DMS53 (cell line): ENCODE results near the gene MAPK10.
A peak's percentile ranks its signal among the peaks of the same experiment; 100 is the strongest.

Experiments
- DNase-seq: peaks from one replicate; lab custom pipeline; 2025; lab: John Stamatoyannopoulos, UW

MAPK10 gene

DNA sequence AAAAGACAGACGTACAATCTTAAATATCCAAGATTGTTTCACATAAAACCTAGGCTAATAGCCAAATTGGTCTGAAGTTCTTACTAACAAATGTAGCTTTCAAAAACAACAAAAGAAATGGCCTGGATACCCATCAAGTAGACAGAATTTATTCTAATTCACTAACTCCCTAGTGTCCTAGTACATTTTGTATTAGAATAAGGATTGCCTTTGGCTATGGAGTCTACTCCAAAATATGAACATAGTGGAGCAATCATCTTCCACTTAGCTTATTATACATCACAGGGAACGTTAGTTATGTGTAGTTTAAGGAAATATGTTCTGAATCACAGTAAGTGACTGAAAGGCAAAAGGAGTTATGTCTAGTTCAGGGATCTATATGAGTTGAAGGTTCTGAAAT lies 81.7 kb downstream of the MAPK10 start:
- no peak for DNase-seq

GRCh38 chr4:86274642-86275041 lies 85.2 kb downstream of the MAPK10 start:
- DNase-seq = no peak

DNA sequence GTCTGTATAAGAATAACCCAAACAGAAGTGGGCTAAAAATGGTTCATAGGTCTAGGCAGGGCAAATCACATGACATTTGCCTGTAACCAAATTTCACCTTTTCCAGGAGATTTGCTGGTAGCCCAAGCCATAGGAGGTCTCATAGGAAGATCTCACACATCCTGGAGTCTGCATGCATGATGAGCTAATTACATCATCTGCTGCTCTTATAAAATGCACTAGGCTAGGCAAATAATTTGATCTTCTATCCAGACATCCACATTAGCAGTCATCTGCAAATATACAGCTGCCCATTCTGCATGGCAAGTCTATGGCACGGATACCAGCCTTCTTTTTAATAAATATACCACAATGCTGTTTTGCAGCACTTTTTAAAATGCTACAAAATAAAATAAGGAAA lies 87.2 kb downstream of the MAPK10 start:
- no peak for DNase-seq

DNA sequence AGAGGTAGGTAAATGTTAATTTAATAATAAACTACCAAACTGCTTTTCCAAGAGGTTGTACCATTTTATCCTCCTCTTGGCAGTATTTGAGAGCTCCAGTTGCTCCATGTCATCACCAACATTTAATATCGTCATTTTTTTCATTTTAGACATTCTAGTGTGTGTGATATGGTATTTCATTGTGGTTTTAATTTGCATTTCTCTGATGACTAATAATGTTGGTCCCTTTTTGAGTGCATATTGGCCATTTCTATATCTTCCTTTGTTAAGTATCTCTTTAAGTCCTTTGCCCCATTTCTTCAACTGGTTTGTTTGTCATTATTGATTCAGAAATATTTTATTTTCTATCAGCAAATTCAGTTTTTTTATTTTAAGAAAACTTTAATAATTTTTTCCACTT lies 88.8 kb downstream of the MAPK10 start:
- no peak for DNase-seq

- no peak for DNase-seq
Observed at GRCh38 chr4:86269354-86269753, 90.5 kb downstream of the MAPK10 start.

GRCh38 chr4:86264241-86264640 lies 95.6 kb downstream of the MAPK10 start:
- no peak for DNase-seq

GRCh38 chr4:86261636-86262035 lies 98.2 kb downstream of the MAPK10 start:
- no peak for DNase-seq

DNA sequence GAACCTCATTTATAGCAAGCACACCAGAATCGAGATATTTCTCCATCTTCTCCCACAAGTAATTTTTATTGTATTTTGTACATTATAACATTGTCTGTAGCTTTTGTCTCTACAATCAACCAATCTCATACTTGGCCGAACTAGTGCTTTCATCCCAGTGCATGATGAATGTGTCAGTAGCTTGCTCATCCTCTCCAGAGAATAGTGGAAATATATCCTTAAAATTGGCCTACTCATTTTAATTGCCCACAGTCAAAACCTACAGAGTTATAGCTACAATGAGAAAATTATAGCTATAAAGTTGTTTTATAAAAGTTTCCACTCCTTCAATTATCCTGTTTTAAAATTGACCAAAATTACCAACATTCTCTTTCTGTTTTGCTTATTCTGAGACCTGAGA lies 103.8 kb downstream of the MAPK10 start:
- DNase-seq = no peak

DNA sequence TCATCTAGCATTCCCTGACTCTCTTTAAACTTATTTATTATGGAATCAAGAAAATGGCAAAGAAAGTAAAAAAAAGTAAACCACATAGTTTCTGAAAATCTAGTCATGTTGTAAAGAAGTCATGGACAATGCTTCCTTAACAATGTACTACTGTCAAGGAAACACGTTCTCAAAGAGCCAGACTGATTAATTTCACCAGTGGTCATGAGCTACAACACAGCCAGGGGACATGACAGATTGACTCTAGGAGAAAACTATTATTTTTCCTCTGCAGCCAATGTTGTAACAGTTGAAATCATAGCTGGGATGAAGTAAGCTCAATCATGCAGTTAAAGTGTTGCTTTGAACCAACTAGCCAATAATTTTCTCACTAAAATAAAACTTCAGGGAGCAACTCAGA lies 109.2 kb downstream of the MAPK10 start:
- DNase-seq = no peak

DNA sequence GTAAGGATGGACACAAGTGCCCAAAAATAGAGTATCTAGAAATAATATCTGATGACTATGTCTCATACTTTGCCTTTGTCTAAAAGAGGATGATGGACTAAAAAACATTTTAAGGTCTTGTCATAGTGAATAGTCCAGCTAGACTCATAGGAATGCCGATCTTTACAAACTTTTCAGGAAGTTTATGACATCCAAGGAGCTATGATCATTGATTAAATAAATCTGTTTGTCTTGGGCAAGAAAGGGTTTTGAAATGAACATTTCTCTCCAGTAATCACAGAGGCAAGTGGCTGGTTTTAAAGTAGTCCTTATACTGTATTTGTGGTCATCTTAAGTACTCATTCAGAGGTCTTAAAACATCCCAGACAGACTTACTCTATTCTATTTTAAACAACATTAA lies 109.8 kb downstream of the MAPK10 start:
- no peak for DNase-seq

DNA sequence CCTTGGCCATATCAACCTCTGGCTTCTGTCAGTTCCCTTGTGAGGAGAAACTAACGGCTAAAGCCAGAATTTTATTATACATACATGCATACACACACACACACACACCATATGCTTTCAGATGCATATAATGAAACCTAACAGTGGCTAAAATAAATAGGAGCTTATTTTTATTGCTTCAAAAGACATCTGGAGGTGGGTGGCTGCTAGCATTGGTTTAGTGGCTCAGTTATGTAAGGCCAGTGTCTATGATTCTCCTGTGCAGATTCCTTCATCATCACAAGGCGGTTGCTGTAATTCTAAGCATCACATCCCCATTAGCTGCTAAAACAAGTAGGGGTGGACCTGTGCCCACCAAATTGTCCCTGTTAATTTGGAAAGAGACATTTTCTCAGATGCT lies 110.8 kb downstream of the MAPK10 start:
- no peak for DNase-seq

- DNase-seq = no peak
Observed at GRCh38 chr4:86247906-86248305, 111.9 kb downstream of the MAPK10 start.

GRCh38 chr4:86247320-86247719 lies 112.5 kb downstream of the MAPK10 start:
- DNase-seq = no peak

DNA sequence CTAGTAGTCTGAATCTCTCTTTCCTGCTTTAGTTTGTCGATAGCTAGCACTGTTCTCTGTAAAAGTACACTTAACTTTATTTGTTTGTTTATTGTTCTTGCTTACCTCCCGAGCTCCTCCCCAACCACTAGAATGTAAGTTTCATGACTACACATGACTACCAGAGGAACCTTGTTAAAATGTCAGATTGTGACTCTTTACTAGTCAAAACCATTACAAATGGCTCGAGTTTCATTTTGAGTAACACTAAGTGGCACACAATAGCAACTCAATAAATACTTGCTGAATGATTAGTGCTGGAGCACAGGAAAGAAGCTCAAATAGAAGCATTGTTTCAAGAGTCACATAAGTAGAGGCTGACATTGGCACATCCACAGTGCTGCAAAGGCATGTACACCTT lies 116.1 kb downstream of the MAPK10 start:
- no peak for DNase-seq

DNA sequence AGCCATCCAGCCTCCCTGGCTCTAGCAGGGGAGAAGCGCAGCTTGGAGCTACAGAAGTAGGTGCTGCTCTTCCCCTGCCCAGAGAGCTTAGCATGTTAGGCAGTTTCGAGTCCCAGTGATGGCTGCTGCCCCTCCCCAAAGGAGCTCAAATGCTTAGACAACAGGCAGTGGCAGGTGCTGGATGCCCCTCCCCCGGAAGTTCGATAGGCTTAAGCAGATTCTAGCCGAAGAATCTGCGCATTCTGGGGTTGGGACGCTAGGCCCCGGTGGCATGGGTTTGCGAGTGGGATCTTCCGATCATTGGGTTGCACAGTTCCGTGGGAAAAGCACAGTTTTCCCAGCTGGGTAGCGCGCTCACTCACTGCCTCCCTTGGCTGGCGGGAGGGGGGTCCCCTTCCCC lies 117.2 kb downstream of the MAPK10 start:
- DNase-seq = no peak

GRCh38 chr4:86235549-86235948 lies 124.3 kb downstream of the MAPK10 start:
- no peak for DNase-seq

GRCh38 chr4:86233681-86234080 lies 126.2 kb downstream of the MAPK10 start:
- no peak for DNase-seq

DNA sequence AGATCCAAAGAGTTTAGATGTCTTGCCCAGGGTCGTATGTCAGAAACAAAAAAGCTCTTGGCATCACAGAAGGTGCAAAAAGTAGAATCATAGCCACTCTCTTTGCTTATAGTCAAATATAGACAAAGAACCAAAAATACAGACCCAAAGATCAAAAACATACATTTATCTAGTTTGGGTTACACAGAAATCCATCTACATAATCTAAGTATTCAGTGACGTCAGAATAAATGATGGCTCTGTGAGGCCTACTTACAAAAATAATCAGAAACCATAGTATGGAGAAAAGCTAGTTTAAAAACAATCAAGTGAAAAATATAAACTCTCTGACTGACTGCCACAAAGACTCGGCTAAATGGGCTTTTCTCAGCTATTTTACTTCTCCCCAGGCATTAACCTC lies 126.8 kb downstream of the MAPK10 start:
- DNase-seq = no peak

DNA sequence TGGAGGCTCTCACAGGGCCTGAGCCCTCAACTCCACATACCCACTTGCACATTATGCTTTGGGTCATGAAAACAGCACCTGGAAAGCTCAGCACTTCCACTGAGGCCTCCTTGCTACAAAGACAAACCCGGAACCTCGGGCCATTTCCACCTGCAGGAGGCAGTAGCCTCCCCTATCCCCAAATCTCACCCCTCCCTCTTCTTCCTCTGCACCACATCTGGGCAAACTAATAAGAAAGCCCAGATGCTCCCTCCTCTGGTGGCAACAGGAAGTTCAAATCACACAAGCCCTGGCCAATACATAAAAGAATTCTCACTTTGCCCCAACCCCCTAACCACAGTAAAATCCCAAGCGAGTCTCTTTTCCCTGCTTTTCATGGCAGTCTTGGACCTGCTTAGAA lies 136.4 kb downstream of the MAPK10 start:
- peak; percentile 54 for DNase-seq

DNA sequence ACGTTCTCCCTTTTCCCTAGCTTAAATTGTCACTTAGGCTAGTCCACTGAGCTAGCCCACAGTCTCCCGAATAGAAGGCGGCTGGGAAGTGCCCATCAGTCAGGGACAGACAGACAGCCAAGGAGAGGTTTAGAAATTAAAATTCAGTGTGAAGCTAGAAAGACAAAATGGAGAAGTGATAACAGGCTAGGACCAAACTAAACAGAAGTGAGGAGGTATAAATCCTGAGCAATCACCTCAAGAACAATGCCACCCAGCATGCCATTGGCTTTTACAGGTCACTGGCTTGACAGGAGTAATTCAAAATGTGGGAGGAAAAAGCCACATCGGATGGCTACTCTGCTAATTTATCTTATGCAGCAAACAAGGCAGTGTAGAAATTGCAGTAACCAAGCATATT lies 138.9 kb downstream of the MAPK10 start:
- DNase-seq = no peak

GRCh38 chr4:86220121-86220520 lies 139.7 kb downstream of the MAPK10 start:
- DNase-seq = no peak

- DNase-seq = no peak
Observed at GRCh38 chr4:86218746-86219473, 140.9 kb downstream of the MAPK10 start.

- DNase-seq = no peak
Observed at GRCh38 chr4:86203176-86203575, 156.7 kb downstream of the MAPK10 start.

DNA sequence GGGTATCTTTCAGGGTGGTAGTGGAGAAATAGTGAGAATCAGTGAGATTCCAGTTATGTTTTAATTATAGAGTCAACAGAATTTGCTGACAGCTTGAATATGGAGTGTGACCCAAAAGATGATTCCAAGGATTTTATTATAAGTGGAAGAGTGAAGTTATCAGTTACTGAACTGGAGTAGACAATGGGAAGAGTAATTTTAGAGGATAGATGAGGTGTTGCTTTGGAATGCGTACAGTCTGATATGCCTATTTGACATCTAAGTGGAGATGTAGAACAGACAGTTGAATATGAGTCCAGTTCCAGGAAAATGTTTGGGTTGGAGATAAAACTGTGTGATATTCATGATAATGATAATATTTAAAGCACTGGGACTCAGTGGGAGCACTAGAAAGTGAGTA lies 174.2 kb downstream of the MAPK10 start:
- DNase-seq = no peak

DNA sequence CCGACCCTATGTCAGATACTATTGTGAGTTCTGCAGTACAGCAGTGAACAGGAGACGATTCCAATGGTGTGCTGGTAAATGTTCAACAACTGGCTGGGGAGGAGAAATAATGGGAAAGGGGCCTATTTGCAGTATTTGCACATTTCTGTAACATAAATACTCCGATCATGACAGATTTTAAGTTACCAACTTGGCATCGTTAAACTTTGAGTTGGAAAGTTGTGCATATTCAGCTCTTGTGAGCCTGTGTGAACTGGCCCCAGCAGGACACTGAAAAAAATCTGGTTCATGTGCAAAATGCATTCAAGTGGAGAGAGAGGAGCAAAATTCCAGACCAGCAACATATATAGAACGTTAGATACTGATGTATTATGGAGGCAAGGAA lies 175.0 kb downstream of the MAPK10 start:
- DNase-seq = no peak
